Measurements from ENCODE around the gene FAM20B. TPM values are rescaled to one million over a fixed set of nuclear protein-coding genes. Genes with fewer than 3 reads are reported as not detected.

The FAM20B gene
- total and polyA plus RNA-seq, 2 of the 13 experiments (the other 11 are each of a cell fraction or from before 2014, with no cell fraction given) = 13.8 to 26.9 TPM

- TF ChIP-seq IKZF5 (CRISPR knock-in tag; IDR thresholded peaks at IDR 0.05) (0 out of 2 replicates have a peak, but pooled peaks have one; percentile 55), DDIT3 (CRISPR knock-in tag; IDR thresholded peaks at IDR 0.05) (no peak), RBM22 (optimal IDR thresholded peaks at IDR 0.05; ENCODE audit: low read length) (no peak), SIX4 (CRISPR knock-in tag; IDR thresholded peaks at IDR 0.05) (no peak), MXD1 (CRISPR knock-in tag; IDR thresholded peaks at IDR 0.05) (peak; percentile 76), TEF (CRISPR knock-in tag; IDR thresholded peaks at IDR 0.05) (0 out of 2 replicates have a peak, but pooled peaks have one; percentile 47), THRA (CRISPR knock-in tag; IDR thresholded peaks at IDR 0.05; ENCODE audit: borderline replicate concordance) (peak; percentile 46; the same call in 1 of the 2 replicates), JARID2 (CRISPR knock-in tag; IDR thresholded peaks at IDR 0.05; ENCODE audit: insufficient replicate concordance) (no peak), TAF1 (CRISPR knock-in tag; IDR thresholded peaks at IDR 0.05) (peak; percentile 68), GMEB2 (CRISPR knock-in tag; IDR thresholded peaks at IDR 0.05; ENCODE audit: low read depth) (0 out of 2 replicates have a peak, but pooled peaks have one; percentile 19), RBFOX2 (IDR thresholded peaks at IDR 0.05; ENCODE audit: low read depth, low read length) (peak; percentile 93), ZFX (CRISPR knock-in tag; IDR thresholded peaks at IDR 0.05; ENCODE audit: low read depth) (peak; percentile 93), ZNF674 (CRISPR knock-in tag; IDR thresholded peaks at IDR 0.05; ENCODE audit: low read depth) (peak; percentile 15; the same call in 1 of the 2 replicates), PITX1 (CRISPR knock-in tag; IDR thresholded peaks at IDR 0.05) (no peak), ZSCAN5A (CRISPR knock-in tag; IDR thresholded peaks at IDR 0.05; ENCODE audit: borderline replicate concordance) (no peak), THAP11 (CRISPR knock-in tag; IDR thresholded peaks at IDR 0.05) (peak; percentile 63), YEATS4 (CRISPR knock-in tag; IDR thresholded peaks at IDR 0.05; ENCODE audit: borderline replicate concordance) (peak; percentile 88; the same call in 1 of the 2 replicates), ZNF383 (CRISPR knock-in tag; IDR thresholded peaks at IDR 0.05; ENCODE audit: borderline replicate concordance) (no peak), ZNF503 (CRISPR knock-in tag; IDR thresholded peaks at IDR 0.05) (peak; percentile 57; the same call in 1 of the 2 replicates)
Measured at GRCh38 chr1:179025975-179026812, 500 bp downstream of the FAM20B start (continued).
